ENCODE results near the gene NLGN1.

NLGN1 gene

DNA sequence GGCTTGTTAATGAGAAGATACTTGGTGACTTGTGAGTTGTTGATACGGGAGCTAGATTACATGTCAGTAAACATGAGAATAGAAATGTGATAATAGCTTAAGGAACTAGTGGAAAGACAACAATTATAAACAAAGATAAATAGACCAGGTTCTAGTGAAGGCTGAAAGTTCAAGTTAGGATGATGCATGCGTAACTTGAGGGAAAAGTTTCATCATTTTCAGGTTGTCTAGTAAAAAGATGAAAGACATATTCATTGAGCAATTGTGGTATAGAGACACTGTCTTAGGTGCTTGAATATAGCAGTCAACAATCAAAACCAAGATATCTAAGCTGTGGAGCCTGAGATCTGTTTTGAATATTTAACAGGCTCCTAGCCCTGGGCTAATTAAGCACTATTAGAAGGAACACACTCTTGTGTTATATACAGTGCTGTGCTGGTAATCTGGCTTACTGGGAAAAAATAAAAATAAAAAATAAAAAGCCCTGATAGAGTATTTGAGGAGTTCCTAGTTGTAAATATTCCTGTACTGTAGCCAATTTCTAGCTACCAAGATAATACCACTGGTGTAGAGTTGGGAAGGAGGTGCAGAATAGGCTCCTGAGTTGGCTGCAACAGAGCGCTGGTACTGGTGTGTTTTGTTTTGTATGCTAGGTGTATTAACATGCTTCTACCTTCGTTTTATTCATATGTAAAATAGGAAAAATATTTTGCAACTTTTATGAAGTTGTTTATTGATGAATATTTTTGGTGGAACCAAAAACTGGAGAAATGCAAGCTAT is 68.5 kb downstream of the NLGN1 start:
- TF ChIP-seq CTCF (IDR thresholded peaks at IDR 0.05; ENCODE audit: borderline replicate concordance, insufficient read depth, low read depth, low read length): no peak
- H3K4me3 ChIP-seq (ENCODE audit: low read depth, low read length): no peak overlapping the region

DNA sequence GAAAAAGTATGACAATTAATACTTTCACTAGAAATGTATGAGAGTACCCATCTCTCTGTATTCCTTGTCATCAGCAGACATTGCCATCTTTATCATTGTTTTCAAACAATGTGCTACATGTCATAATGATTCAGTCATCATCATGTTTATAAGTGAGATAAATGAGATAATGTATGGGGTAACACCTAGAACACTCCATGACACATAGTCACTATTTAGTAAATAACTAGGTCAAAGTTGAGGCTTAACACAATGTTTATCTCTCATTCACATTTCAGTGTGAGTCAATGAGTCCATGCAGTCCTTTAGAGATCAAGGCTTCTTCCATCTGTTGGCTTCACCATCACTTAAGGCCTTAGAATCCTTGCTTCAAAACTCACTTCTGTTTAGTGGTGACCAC is 70.0 kb downstream of the NLGN1 start:
- TF ChIP-seq CTCF (IDR thresholded peaks at IDR 0.05; ENCODE audit: borderline replicate concordance, insufficient read depth, low read depth, low read length): no peak
- no peak overlapping the region for H3K4me3 ChIP-seq (ENCODE audit: low read depth, low read length)

DNA sequence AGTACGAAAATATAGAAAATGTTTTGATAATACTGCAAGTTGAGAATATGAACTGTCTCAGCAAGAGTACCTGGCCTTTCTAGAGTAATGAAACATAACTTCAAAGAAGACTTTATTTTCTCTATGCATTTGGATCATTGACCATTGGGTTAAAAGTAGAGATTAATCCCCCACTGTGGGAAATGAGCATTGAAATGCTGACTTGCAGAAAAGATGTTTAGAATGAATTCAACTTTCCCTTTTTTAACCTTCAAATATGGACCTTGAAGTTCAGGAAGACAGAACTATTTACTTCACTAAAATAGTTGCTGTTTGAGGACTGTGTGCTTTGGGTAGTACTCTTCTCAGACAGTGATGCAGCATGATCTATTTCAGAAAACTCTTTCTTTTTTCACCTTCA is 75.7 kb downstream of the NLGN1 start:
- no peak for TF ChIP-seq CTCF (IDR thresholded peaks at IDR 0.05; ENCODE audit: borderline replicate concordance, insufficient read depth, low read depth, low read length)
- H3K4me3 ChIP-seq (ENCODE audit: low read depth, low read length): no peak overlapping the region

GRCh38 chr3:173479301-173479700 is 81.8 kb downstream of the NLGN1 start:
- no peak for TF ChIP-seq CTCF (IDR thresholded peaks at IDR 0.05; ENCODE audit: borderline replicate concordance, insufficient read depth, low read depth, low read length)

GRCh38 chr3:173501931-173502489 is 104.5 kb downstream of the NLGN1 start:
- no peak for TF ChIP-seq CTCF (IDR thresholded peaks at IDR 0.05; ENCODE audit: borderline replicate concordance, insufficient read depth, low read depth, low read length)
- H3K4me3 ChIP-seq (ENCODE audit: low read depth, low read length): no peak overlapping the region

More at GRCh38 chr3:173479301-173479700, 81.8 kb downstream of the NLGN1 start:
- no peak overlapping the region for H3K4me3 ChIP-seq (ENCODE audit: low read depth, low read length)

GRCh38 chr3:173502983-173503568 is 105.5 kb downstream of the NLGN1 start:
- TF ChIP-seq CTCF (IDR thresholded peaks at IDR 0.05; ENCODE audit: borderline replicate concordance, insufficient read depth, low read depth, low read length): no peak

GRCh38 chr3:173510565-173510964 is 113.0 kb downstream of the NLGN1 start:
- no peak overlapping the region for H3K4me3 ChIP-seq (ENCODE audit: low read depth, low read length)
- TF ChIP-seq CTCF (IDR thresholded peaks at IDR 0.05; ENCODE audit: borderline replicate concordance, insufficient read depth, low read depth, low read length): no peak

More at GRCh38 chr3:173502983-173503568, 105.5 kb downstream of the NLGN1 start:
- H3K4me3 ChIP-seq (ENCODE audit: low read depth, low read length): no peak overlapping the region

Measured in GM12875 (cell line).